Ishikawa (cell line): ENCODE measurements around the gene GUCY1B1.

Experiments
- CEBPB ChIP-seq: IDR thresholded peaks from 2 replicates; pipeline ENCODE4 v1.6.1; 2012
- CREB1 ChIP-seq: IDR thresholded peaks from 2 replicates; pipeline ENCODE4 v1.6.1; 2012; ENCODE audit warnings: low read depth
- EGR1 ChIP-seq: IDR thresholded peaks from 2 replicates; pipeline ENCODE4 v1.6.1; 2012
- EP300 ChIP-seq: IDR thresholded peaks from 2 replicates; pipeline ENCODE4 v1.6.1; 2012; ENCODE audit warnings: borderline replicate concordance
- FOXM1 ChIP-seq: IDR thresholded peaks from 2 replicates; pipeline ENCODE4 v1.6.1; 2012; ENCODE audit warnings: low read depth, borderline replicate concordance
- MAX ChIP-seq: IDR thresholded peaks from 2 replicates; pipeline ENCODE4 v1.6.1; 2012
- RAD21 ChIP-seq: IDR thresholded peaks from 2 replicates; pipeline ENCODE4 v1.6.1; 2012; ENCODE audit warnings: low read depth
- REST ChIP-seq: IDR thresholded peaks from 2 replicates; pipeline ENCODE4 v1.6.1; 2012; ENCODE audit warnings: low read depth, mild to moderate bottlenecking
- TAF1 ChIP-seq: IDR thresholded peaks from 2 replicates; pipeline ENCODE4 v1.6.1; 2012; ENCODE audit warnings: low read depth, mild to moderate bottlenecking
- TCF12 ChIP-seq: IDR thresholded peaks from 2 replicates; pipeline ENCODE4 v1.6.1; 2012; ENCODE audit warnings: low read depth
- TEAD4 ChIP-seq: IDR thresholded peaks from 2 replicates; pipeline ENCODE4 v1.6.1; 2012
- USF1 ChIP-seq: IDR thresholded peaks from 2 replicates; pipeline ENCODE4 v1.6.1; 2012
- YY1 ChIP-seq: IDR thresholded peaks from 2 replicates; pipeline ENCODE4 v1.6.1; 2012; ENCODE audit warnings: low read depth
- ZBTB7A ChIP-seq: IDR thresholded peaks from 2 replicates; pipeline ENCODE4 v1.6.1; 2012; ENCODE audit warnings: low read depth

- no peak for TF ChIP-seq EGR1
- no peak for TF ChIP-seq MAX
- TF ChIP-seq TAF1 = no peak
- no peak for TF ChIP-seq EP300
- no peak for TF ChIP-seq REST
- no peak for TF ChIP-seq FOXM1
- no peak for TF ChIP-seq CREB1
- TF ChIP-seq TCF12 = no peak
- no peak for TF ChIP-seq USF1
- TF ChIP-seq TEAD4 = no peak
- TF ChIP-seq RAD21 = no peak
- TF ChIP-seq YY1 = no peak
- no peak for TF ChIP-seq CEBPB
- no peak for TF ChIP-seq ZBTB7A
Measured at GRCh38 chr4:155794589-155795236, 35.9 kb downstream of the GUCY1B1 start.
